Keratinocyte (primary cell): ENCODE data around the gene GNAS-AS1. TPM values are rescaled to one million over a fixed set of nuclear protein-coding genes. Genes with fewer than 3 reads are reported as not detected.

ENCODE experiments used
- DNase-seq: peaks from one replicate; pipeline ENCODE4 v3.0.0-alpha.2; 2011; ENCODE audit warnings: low read depth, missing footprints, low spot score
- FAIRE-seq: peaks from 2 replicates; lab custom pipeline; 2011; peaks lifted over from hg19 to GRCh38; lab: Jason Lieb, UNC
- H2AFZ ChIP-seq: 2 replicates; pipeline ENCODE4 v1.6.0; 2012; ENCODE audit warnings: low read length, control low read depth, inconsistent platforms; ENCODE audit not compliant: control insufficient read depth
- H3K27ac ChIP-seq: 2 replicates; pipeline ENCODE4 v1.5.1; 2011; ENCODE audit warnings: low read length; ENCODE audit not compliant: control insufficient read depth, insufficient read depth
- H3K27me3 ChIP-seq: 3 replicates; pipeline ENCODE4 v1.6.0; 2011; ENCODE audit warnings: low read length; ENCODE audit not compliant: control insufficient read depth, insufficient read depth; ENCODE audit errors: extremely low read depth
- H3K36me3 ChIP-seq, 2 experiments: 2 replicates in 1 of 2; 3 replicates in 1 of 2; pipeline ENCODE4 v1.5.1; 2011; ENCODE audit warnings: low read length in 2 of 2, mild to moderate bottlenecking in 1 of 2; ENCODE audit not compliant: control insufficient read depth in 2 of 2, insufficient read depth in 2 of 2; ENCODE audit errors: extremely low read depth in 1 of 2
- H3K4me1 ChIP-seq: 3 replicates; pipeline ENCODE4 v1.5.1; 2011; ENCODE audit warnings: low read length; ENCODE audit not compliant: control insufficient read depth, insufficient read depth; ENCODE audit errors: extremely low read depth
- H3K4me2 ChIP-seq: 3 replicates; pipeline ENCODE4 v1.6.0; 2011; ENCODE audit warnings: low read depth, low read length; ENCODE audit not compliant: control insufficient read depth, insufficient read depth; ENCODE audit errors: extremely low read depth
- H3K4me3 ChIP-seq, 3 experiments: fragments of 200-600 bp in 1 of 3; sonication (generic) in 1 of 3; 2 replicates in 2 of 3; 3 replicates in 1 of 3; pipeline ENCODE4 v1.5.1; 2011 to 2016; ENCODE audit warnings: low read length in 3 of 3, mild to moderate bottlenecking in 3 of 3, control low read depth in 2 of 3, inconsistent platforms in 1 of 3, low read depth in 1 of 3, mixed read lengths in 1 of 3, mixed run types in 1 of 3, moderate library complexity in 1 of 3; ENCODE audit not compliant: control insufficient read depth in 2 of 3, insufficient read depth in 2 of 3; ENCODE audit errors: extremely low read depth in 1 of 3
- H3K79me2 ChIP-seq: 2 replicates; pipeline ENCODE4 v1.6.0; 2012; ENCODE audit warnings: low read length; ENCODE audit not compliant: control insufficient read depth, insufficient read depth
- H3K9ac ChIP-seq: 3 replicates; pipeline ENCODE4 v1.6.0; 2011; ENCODE audit warnings: low read length; ENCODE audit not compliant: control insufficient read depth, insufficient read depth; ENCODE audit errors: extremely low read depth
- H3K9me1 ChIP-seq: 3 replicates; pipeline ENCODE4 v1.6.0; 2011; ENCODE audit warnings: low read length; ENCODE audit not compliant: control insufficient read depth, insufficient read depth; ENCODE audit errors: extremely low read depth
- H3K9me3 ChIP-seq: 2 replicates; pipeline ENCODE4 v1.5.1; 2012; ENCODE audit warnings: low read depth, low read length; ENCODE audit not compliant: control insufficient read depth
- H4K20me1 ChIP-seq: 3 replicates; pipeline ENCODE4 v1.6.0; 2011; ENCODE audit warnings: low read length; ENCODE audit not compliant: control insufficient read depth, insufficient read depth; ENCODE audit errors: extremely low read depth
- EZH2 ChIP-seq: IDR thresholded peaks from one replicate; pipeline ENCODE4 v1.6.1; 2012; ENCODE audit warnings: inconsistent platforms, mild to moderate bottlenecking, low read length, moderate library complexity
- dilution Hi-C: fragments of 300-500 bp; cut with MboI; formaldehyde crosslinking; loops from one replicate; pipeline ENCODE4 v1.7.0; 2020; ENCODE audit warnings: low sequenced_read_pairs; ENCODE audit not compliant: extremely low pct_ligation_motif_present
- polyA plus RNA-seq, 5 experiments: library from polyadenylated mRNA; depleted of rRNA in 3 of 5; stranded (reverse) in 3 of 5; stranded (forward) in 1 of 5; unstranded in 1 of 5; fragments of >200 nt; gene quantifications; 1 replicate in 1 of 5; 2 replicates in 3 of 5; 3 replicates in 1 of 5; pipeline versions ENCODE4 v1.2.1 to v1.2.3, GENCODE V29; 2011 to 2012; ENCODE audit warnings: missing spikeins in 2 of 5, low read depth in 1 of 5, low replicate concordance in 1 of 5
- TF ChIP-seq, protein P1 (sequence below), 3 experiments: IDR thresholded peaks in 1 of 3; conservative IDR thresholded peaks in 1 of 3; optimal IDR thresholded peaks in 1 of 3; 2 replicates in 2 of 3; 3 replicates in 1 of 3; pipeline versions ENCODE3 to v1.5.1; 2011; ENCODE audit warnings: low read length in 3 of 3, mild to moderate bottlenecking in 3 of 3, moderate library complexity in 2 of 3, control low read depth in 1 of 3, inconsistent platforms in 1 of 3; ENCODE audit not compliant: insufficient read depth in 2 of 3; ENCODE audit errors: extremely low read depth in 1 of 3

GNAS-AS1 gene
- polyA plus RNA-seq, 1 donor (not counting 4 experiments of a cell fraction or from before 2014, with no cell fraction given) = 0.31 TPM

DNA sequence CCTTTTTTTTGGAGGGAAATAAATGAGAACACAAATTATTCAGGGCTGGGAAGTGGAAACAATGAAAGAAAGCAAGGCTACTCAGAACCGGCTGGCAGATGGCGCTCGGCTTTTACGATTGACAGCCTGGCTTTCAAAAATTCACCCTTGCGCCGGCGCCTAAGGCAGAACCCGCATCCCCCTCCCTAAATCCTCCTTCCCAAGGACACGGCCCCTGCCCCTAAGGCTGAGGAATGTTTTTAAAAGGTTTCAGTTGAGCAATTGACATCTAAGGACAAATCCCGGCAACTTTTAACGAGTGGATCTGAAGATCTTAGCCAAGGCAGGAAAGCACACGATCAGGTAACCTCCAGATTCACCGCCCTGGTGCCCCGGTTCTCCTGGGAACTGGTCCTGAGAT is 18.1 kb upstream of the GNAS-AS1 start:
- H3K27ac ChIP-seq = no peak overlapping the region
- no peaks in the 10 kb centered on the region for H3K9me3 ChIP-seq
- FAIRE-seq (no peak), DNase-seq (no peak)
- dilution Hi-C loops = loop anchor here (25.0 kb wide), 1 partner anchor 344 kb away; no protein-coding TSS in a partner anchor
- H3K79me2 ChIP-seq = no peaks in the 10 kb centered on the region
- H3K4me1 ChIP-seq = no peaks in the 10 kb centered on the region
- H3K4me3 ChIP-seq = no peak overlapping the region
- no peaks in the 10 kb centered on the region for H4K20me1 ChIP-seq
- no peak overlapping the region for H3K4me2 ChIP-seq
- no peak overlapping the region for H3K9ac ChIP-seq
- no peaks in the 10 kb centered on the region for H3K36me3 ChIP-seq
- no peaks in the 10 kb centered on the region for H3K9me1 ChIP-seq
- H3K27me3 ChIP-seq = no peaks in the 10 kb centered on the region
- no peak for TF ChIP-seq EZH2
- TF ChIP-seq, protein P1, sequence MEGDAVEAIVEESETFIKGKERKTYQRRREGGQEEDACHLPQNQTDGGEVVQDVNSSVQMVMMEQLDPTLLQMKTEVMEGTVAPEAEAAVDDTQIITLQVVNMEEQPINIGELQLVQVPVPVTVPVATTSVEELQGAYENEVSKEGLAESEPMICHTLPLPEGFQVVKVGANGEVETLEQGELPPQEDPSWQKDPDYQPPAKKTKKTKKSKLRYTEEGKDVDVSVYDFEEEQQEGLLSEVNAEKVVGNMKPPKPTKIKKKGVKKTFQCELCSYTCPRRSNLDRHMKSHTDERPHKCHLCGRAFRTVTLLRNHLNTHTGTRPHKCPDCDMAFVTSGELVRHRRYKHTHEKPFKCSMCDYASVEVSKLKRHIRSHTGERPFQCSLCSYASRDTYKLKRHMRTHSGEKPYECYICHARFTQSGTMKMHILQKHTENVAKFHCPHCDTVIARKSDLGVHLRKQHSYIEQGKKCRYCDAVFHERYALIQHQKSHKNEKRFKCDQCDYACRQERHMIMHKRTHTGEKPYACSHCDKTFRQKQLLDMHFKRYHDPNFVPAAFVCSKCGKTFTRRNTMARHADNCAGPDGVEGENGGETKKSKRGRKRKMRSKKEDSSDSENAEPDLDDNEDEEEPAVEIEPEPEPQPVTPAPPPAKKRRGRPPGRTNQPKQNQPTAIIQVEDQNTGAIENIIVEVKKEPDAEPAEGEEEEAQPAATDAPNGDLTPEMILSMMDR (optimal IDR thresholded peaks at IDR 0.05 in 1 of 3, IDR thresholded peaks at IDR 0.05 in 1 of 3, conservative IDR thresholded peaks at IDR 0.05 in 1 of 3; ENCODE audit: extremely low read depth in 1 of 3, insufficient read depth in 2 of 3, low read length in 3 of 3) = peak in 1 of 3 experiments; percentile 34
- H2AFZ ChIP-seq = no peak overlapping the region

DNA sequence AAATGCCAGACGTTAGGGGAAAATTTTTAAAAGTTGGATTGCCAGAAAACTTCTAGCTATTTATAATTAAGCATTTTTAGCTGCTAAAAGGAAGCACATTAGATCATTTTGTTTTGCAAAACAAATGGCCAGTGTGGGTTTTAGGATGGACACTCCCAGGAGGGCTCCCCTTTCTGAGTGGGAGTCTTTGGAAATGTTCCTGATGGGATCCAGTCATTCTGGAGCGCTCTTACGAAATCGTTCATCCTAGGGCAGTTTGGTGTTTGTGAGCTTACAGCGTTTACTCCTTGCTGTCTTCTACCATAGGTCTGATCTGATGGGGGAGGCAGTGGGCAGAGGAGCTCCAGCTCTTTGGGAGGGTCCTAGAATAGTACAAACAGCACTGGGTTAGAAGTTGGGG is 16.5 kb upstream of the GNAS-AS1 start:
- Histone ChIP-seq H3K9ac (no peak overlapping the region), H3K9me1 (no peaks in the 10 kb centered on the region), H3K9me3 (no peaks in the 10 kb centered on the region), H3K27me3 (peaks cover 2% of the 10 kb centered on the region), H3K4me2 (no peak overlapping the region), H3K4me3 (no peak overlapping the region), H3K27ac (no peak overlapping the region), H4K20me1 (no peaks in the 10 kb centered on the region), H3K4me1 (no peaks in the 10 kb centered on the region), H3K79me2 (no peaks in the 10 kb centered on the region), H2AFZ (no peak overlapping the region), H3K36me3 (no peaks in the 10 kb centered on the region)
- DNase-seq (no peak), FAIRE-seq (no peak)
- TF ChIP-seq, protein P1 (optimal IDR thresholded peaks at IDR 0.05 in 1 of 3, IDR thresholded peaks at IDR 0.05 in 1 of 3, conservative IDR thresholded peaks at IDR 0.05 in 1 of 3; ENCODE audit: extremely low read depth in 1 of 3, insufficient read depth in 2 of 3, low read length in 3 of 3) = no peak
- TF ChIP-seq EZH2 = no peak
- dilution Hi-C loops = loop anchor here (25.0 kb wide), 1 partner anchor 345 kb away; no protein-coding TSS in a partner anchor
